GM12878 (cell line): Measurements from ENCODE around the gene SMG9. TPM values are rescaled to one million over a fixed set of nuclear protein-coding genes. Genes with fewer than 3 reads are reported as not detected.

Source experiments
- ATAC-seq: fragments of 200-7000 bp; cut with Tn5 transposase; 3 replicates; pipeline ENCODE4 v1.9.1; 2020; ENCODE audit warnings: mild to moderate bottlenecking, moderate library complexity
- BruUV-seq: library from RNA; stranded (reverse); fragments of 400-500 nt; replicated peaks from 2 replicates; lab custom pipeline; 2021; lab: Mats Ljungman, UMichigan
- CTCF ChIA-PET: fragments of 300-600 bp; sonication (Branson Sonifier 250); formaldehyde crosslinking; extraction: SDS; loops from one replicate; lab custom pipeline; 2021; ENCODE audit warnings: inconsistent platforms; lab: Yijun Ruan, JAX
- POLR2A ChIA-PET: fragments of 350-600 bp; formaldehyde crosslinking; extraction: SDS; loops from one replicate; lab custom pipeline; 2021; ENCODE audit warnings: inconsistent platforms; lab: Charles Lee
- RAD21 ChIA-PET: fragments of 300-600 bp; sonication (Branson Sonifier 250); formaldehyde crosslinking; loops from one replicate; lab custom pipeline; 2023; ENCODE audit warnings: antibody characterized with exemption; ENCODE audit not compliant: unreplicated experiment; lab: Charles Lee
- SMC1A ChIA-PET: fragments of 300-600 bp; sonication (Branson Sonifier 250); formaldehyde crosslinking; loops from one replicate; lab custom pipeline; 2023; ENCODE audit not compliant: unreplicated experiment, uncharacterized antibody; lab: Charles Lee
- DNase-seq: peaks from one replicate; pipeline ENCODE4 v3.0.0-alpha.2; 2011; ENCODE audit warnings: low read depth, low spot score
- FAIRE-seq: peaks from 3 replicates; lab custom pipeline; 2011; peaks lifted over from hg19 to GRCh38; lab: Jason Lieb, UNC
- H2AFZ ChIP-seq: 2 replicates; pipeline ENCODE4 v1.6.0; 2011; ENCODE audit warnings: low read depth, low read length, control low read depth; ENCODE audit not compliant: control insufficient read depth
- H3K27ac ChIP-seq: 2 replicates; pipeline ENCODE4 v1.5.1; 2011; ENCODE audit warnings: control low read depth; ENCODE audit not compliant: control insufficient read depth, insufficient read depth
- H3K27me3 ChIP-seq, 2 experiments: replicated peaks in 1 of 2; 2 replicates each; pipeline versions ENCODE4 v1.6.0 to v1.6.1; 2011; ENCODE audit warnings: low read length in 1 of 2; ENCODE audit not compliant: control insufficient read depth in 2 of 2, insufficient read depth in 2 of 2
- H3K36me3 ChIP-seq, 2 experiments: 2 replicates each; pipeline ENCODE4 v1.5.1; 2011; ENCODE audit warnings: low read length in 1 of 2; ENCODE audit not compliant: control insufficient read depth in 2 of 2, insufficient read depth in 2 of 2
- H3K4me1 ChIP-seq: 2 replicates; pipeline ENCODE4 v1.6.1; 2011; ENCODE audit warnings: mild to moderate bottlenecking, low read length, moderate library complexity, mixed read lengths; ENCODE audit not compliant: control insufficient read depth, insufficient read depth
- H3K4me2 ChIP-seq: 2 replicates; pipeline ENCODE4 v1.6.0; 2011; ENCODE audit warnings: control low read depth; ENCODE audit not compliant: control insufficient read depth, insufficient read depth
- H3K4me3 ChIP-seq: fragments of 200-600 bp; sonication (generic); 2 replicates; pipeline ENCODE4 v1.5.1; 2016
- H3K79me2 ChIP-seq: 2 replicates; pipeline ENCODE4 v1.6.0; 2011; ENCODE audit warnings: low read length; ENCODE audit not compliant: control insufficient read depth, insufficient read depth
- H3K9ac ChIP-seq: 2 replicates; pipeline ENCODE4 v1.8.0; 2011; ENCODE audit warnings: low read length, control low read depth, mixed read lengths; ENCODE audit not compliant: control insufficient read depth, insufficient read depth
- H3K9me3 ChIP-seq: replicated peaks from 3 replicates; pipeline ENCODE4 v1.5.1; 2011; ENCODE audit warnings: mild to moderate bottlenecking, low read length; ENCODE audit not compliant: control insufficient read depth, insufficient read depth
- H4K20me1 ChIP-seq: 2 replicates; pipeline ENCODE4 v1.6.0; 2011; ENCODE audit not compliant: control insufficient read depth, insufficient read depth
- BCLAF1 ChIP-seq: fragments of 450-650 bp; IDR thresholded peaks from 2 replicates; pipeline ENCODE4 v1.6.1; 2017; ENCODE audit warnings: antibody characterized with exemption, mild to moderate bottlenecking, moderate library complexity
- HCFC1 ChIP-seq: fragments of 150-350 bp; IDR thresholded peaks from 2 replicates; pipeline ENCODE4 v1.6.1; 2014; ENCODE audit warnings: low read length
- ZNF592 ChIP-seq: fragments of 450-650 bp; IDR thresholded peaks from 2 replicates; pipeline ENCODE4 v1.6.1; 2017; ENCODE audit warnings: mild to moderate bottlenecking, moderate library complexity
- ZSCAN29 ChIP-seq: fragments of 450-650 bp; IDR thresholded peaks from 2 replicates; pipeline ENCODE4 v1.6.1; 2017; ENCODE audit warnings: mild to moderate bottlenecking, moderate library complexity
- whole genome bisulfite sequencing: methylation state at CpG from one replicate; pipeline ENCODE4 v1.1.6; 2016; ENCODE audit warnings: low lambda C conversion rate; ENCODE audit not compliant: insufficient replicate concordance, insufficient coverage; ENCODE audit errors: missing lambda C conversion rate; 5-methylcytosine and 5-hydroxymethylcytosine counted together
- in situ Hi-C: fragments of 300-500 bp; cut with MboI; formaldehyde crosslinking; loops from 9 replicates; pipeline ENCODE4 v1.14.3; 2018; ENCODE audit warnings: mixed read lengths
- intact Hi-C: fragments of 100-400 bp; cut with micrococcal nuclease; formaldehyde crosslinking; loops from one replicate; pipeline ENCODE4 v1.14.2; 2022; ENCODE audit not compliant: unreplicated experiment
- polyA plus RNA-seq, 11 experiments: library from polyadenylated mRNA; depleted of rRNA in 4 of 11; unstranded in 6 of 11; stranded (reverse) in 5 of 11; fragments of >200 nt; fragmentation: Nextera tagmentation in 4 of 11; fragmentation: Illumina TruSeq in 1 of 11; extraction: Ambion mirVana in 4 of 11; extraction: Trizol in 1 of 11; gene quantifications; 1 replicate in 1 of 11; 2 replicates in 10 of 11; pipeline versions ENCODE4 v1.2.1 to v1.2.3, GENCODE V29; 2011 to 2016; ENCODE audit warnings: inconsistent platforms in 2 of 11, missing spikeins in 2 of 11, low read depth in 1 of 11
- total RNA-seq, 4 experiments: library from RNA; depleted of rRNA in 3 of 4; stranded (reverse); fragments of >200 nt in 3 of 4; fragmentation: Illumina TruSeq in 1 of 4; extraction: Trizol in 1 of 4; gene quantifications; 2 replicates each; pipeline versions ENCODE4 v1.2.1 to v1.2.3, GENCODE V29; 2013 to 2021

SMG9 gene
- total and polyA plus RNA-seq, 10 of the 15 experiments (the other 5 are each of a cell fraction or from before 2014, with no cell fraction given), result 0.69 to 52.2 (median 28.1) TPM

GRCh38 chr19:43688059-43688701 lies 66.6 kb downstream of the SMG9 start:
- H2AFZ ChIP-seq, result no peak overlapping the region
- no peak overlapping the region for H3K9ac ChIP-seq
- no peaks in the 10 kb centered on the region for H3K27me3 ChIP-seq
- ChIA-PET CTCF (no interaction called here), RAD21 (interaction anchor here (1.2 kb wide), 1 partner anchor 20 kb away, joined by 4 read pairs; no protein-coding TSS in a partner anchor), SMC1A (no interaction called here), POLR2A (interaction anchor here (0.6 kb wide), 2 partner anchors 234 to 1211 kb away, joined by 3 read pairs; no protein-coding TSS in a partner anchor)
- H3K79me2 ChIP-seq, result no peaks in the 10 kb centered on the region
- intact Hi-C loops, result no loop called here
- in situ Hi-C loops, result no loop called here
- peaks cover 5% of the 10 kb centered on the region; the same call in 2 of the 3 replicates for H3K9me3 ChIP-seq
- WGBS, result 33% methylated on average over 10 of the region's 10 CpGs
- no peaks in the 10 kb centered on the region for H3K36me3 ChIP-seq
- DNase-seq (no peak), FAIRE-seq (no peak), ATAC-seq (no peak)
- H3K4me2 ChIP-seq, result no peak overlapping the region
- no peaks in the 10 kb centered on the region for H4K20me1 ChIP-seq
- BruUV-seq, result no TSS peak
- no peak for TF ChIP-seq ZSCAN29
- TF ChIP-seq BCLAF1, result no peak
- TF ChIP-seq HCFC1, result no peak
- TF ChIP-seq ZNF592, result no peak
- no peak overlapping the region for H3K27ac ChIP-seq
- H3K4me1 ChIP-seq, result no peaks in the 10 kb centered on the region
- no peak overlapping the region for H3K4me3 ChIP-seq
